ENCODE measurements around the gene DFFB.

DNA sequence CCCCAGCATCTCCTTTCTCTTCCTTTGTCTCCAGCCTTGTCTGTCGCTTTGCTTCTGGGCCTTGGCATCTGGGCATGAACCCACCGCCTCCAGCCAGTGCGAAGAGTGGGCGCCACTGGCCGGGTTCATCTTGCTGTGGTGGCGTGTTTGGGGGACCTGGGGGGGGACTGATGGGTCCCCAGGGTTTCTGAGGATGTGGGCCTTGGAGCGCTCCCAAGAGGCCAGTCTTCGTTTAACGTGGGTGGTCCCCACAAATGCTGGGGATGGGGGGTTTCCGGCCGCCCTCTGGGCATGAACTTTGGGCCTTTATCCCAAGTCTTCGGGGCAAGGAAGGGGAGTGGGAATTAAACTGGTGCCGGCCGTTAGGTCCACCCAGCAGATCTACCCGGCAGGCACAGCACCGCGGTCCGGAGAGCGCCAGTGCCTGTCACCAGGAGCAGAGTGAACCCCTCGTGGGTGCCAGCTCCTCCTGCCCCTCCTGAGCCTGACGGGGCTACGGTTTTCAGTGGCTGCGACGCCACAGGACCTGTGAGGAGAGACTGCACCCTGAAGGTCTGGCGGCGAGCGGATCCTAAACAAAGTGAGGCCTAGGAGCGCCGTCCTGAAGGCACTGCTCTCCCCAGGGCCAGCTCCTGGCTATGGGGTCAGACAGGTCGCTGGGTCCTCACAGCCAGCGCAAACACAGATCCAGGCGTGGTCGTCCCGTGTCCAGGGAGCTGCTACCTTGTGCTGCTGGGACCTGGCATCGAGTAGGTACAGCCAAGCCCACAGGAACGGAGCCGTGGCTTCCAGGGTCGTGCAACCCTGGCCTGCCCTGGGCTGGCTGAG, 54.9 kb downstream of the DFFB start:
- TF ChIP-seq EZH2 (IDR thresholded peaks at IDR 0.05) (no peak), ZNF274 (IDR thresholded peaks at IDR 0.05; ENCODE audit: low read depth, low read length) (no peak), JUND (IDR thresholded peaks at IDR 0.05) (no peak), FOSL1 (IDR thresholded peaks at IDR 0.05; ENCODE audit: low read depth) (no peak), ZFX (IDR thresholded peaks at IDR 0.05) (no peak), SP1 (IDR thresholded peaks at IDR 0.05; ENCODE audit: low read depth) (no peak), EZH2phosphoT487 (IDR thresholded peaks at IDR 0.05; ENCODE audit: borderline replicate concordance) (no peak), POLR2AphosphoS5 (IDR thresholded peaks at IDR 0.05; ENCODE audit: low read depth, low read length) (no peak), RAD21 (IDR thresholded peaks at IDR 0.05; ENCODE audit: low read depth) (no peak)
- TF ChIP-seq, protein P1, sequence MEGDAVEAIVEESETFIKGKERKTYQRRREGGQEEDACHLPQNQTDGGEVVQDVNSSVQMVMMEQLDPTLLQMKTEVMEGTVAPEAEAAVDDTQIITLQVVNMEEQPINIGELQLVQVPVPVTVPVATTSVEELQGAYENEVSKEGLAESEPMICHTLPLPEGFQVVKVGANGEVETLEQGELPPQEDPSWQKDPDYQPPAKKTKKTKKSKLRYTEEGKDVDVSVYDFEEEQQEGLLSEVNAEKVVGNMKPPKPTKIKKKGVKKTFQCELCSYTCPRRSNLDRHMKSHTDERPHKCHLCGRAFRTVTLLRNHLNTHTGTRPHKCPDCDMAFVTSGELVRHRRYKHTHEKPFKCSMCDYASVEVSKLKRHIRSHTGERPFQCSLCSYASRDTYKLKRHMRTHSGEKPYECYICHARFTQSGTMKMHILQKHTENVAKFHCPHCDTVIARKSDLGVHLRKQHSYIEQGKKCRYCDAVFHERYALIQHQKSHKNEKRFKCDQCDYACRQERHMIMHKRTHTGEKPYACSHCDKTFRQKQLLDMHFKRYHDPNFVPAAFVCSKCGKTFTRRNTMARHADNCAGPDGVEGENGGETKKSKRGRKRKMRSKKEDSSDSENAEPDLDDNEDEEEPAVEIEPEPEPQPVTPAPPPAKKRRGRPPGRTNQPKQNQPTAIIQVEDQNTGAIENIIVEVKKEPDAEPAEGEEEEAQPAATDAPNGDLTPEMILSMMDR (IDR thresholded peaks at IDR 0.05 in 2 of 3, conservative IDR thresholded peaks at IDR 0.05 in 1 of 3; ENCODE audit: borderline replicate concordance in 1 of 3, insufficient read depth in 1 of 3, low read depth in 2 of 3, low read length in 2 of 3): no peak
- TF ChIP-seq, protein P2, sequence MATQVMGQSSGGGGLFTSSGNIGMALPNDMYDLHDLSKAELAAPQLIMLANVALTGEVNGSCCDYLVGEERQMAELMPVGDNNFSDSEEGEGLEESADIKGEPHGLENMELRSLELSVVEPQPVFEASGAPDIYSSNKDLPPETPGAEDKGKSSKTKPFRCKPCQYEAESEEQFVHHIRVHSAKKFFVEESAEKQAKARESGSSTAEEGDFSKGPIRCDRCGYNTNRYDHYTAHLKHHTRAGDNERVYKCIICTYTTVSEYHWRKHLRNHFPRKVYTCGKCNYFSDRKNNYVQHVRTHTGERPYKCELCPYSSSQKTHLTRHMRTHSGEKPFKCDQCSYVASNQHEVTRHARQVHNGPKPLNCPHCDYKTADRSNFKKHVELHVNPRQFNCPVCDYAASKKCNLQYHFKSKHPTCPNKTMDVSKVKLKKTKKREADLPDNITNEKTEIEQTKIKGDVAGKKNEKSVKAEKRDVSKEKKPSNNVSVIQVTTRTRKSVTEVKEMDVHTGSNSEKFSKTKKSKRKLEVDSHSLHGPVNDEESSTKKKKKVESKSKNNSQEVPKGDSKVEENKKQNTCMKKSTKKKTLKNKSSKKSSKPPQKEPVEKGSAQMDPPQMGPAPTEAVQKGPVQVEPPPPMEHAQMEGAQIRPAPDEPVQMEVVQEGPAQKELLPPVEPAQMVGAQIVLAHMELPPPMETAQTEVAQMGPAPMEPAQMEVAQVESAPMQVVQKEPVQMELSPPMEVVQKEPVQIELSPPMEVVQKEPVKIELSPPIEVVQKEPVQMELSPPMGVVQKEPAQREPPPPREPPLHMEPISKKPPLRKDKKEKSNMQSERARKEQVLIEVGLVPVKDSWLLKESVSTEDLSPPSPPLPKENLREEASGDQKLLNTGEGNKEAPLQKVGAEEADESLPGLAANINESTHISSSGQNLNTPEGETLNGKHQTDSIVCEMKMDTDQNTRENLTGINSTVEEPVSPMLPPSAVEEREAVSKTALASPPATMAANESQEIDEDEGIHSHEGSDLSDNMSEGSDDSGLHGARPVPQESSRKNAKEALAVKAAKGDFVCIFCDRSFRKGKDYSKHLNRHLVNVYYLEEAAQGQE (IDR thresholded peaks at IDR 0.05; ENCODE audit: low read depth): no peak
